ENCODE data around the gene ISL1. TPM values are rescaled to one million over a fixed set of nuclear protein-coding genes. Genes with fewer than 3 reads are reported as not detected.

The ISL1 gene
- total and polyA plus RNA-seq, 2 of the 13 experiments (the other 11 are each of a cell fraction or from before 2014, with no cell fraction given) = not detected

- ATAC-seq = no peak
- H3K4me2 ChIP-seq (ENCODE audit: low read depth, low read length) = no peak overlapping the region
Measured at GRCh38 chr5:51396797-51397196, 13.5 kb downstream of the ISL1 start.

More at GRCh38 chr5:51396797-51397196, 13.5 kb downstream of the ISL1 start:
- ChIA-PET CTCF (ENCODE audit: low intra/inter-chr PET ratio, low total read pairs) (no interaction called here), POLR2A (no interaction called here)
- Histone ChIP-seq H3K4me3 (replicated peaks in 1 of 3; ENCODE audit: insufficient read depth in 1 of 3, low read depth in 2 of 3, low read length in 3 of 3) (no peak overlapping the region), H3K9me3 (ENCODE audit: low read length) (no peaks in the 10 kb centered on the region), H3K27me3 (ENCODE audit: control insufficient read depth in 1 of 2, insufficient read depth in 2 of 2, low read length in 2 of 2) (peaks cover 0 to 13% of the 10 kb centered on the region in 2 experiments; a peak in 3 of 5 replicates), H3K4me1 (ENCODE audit: insufficient read depth, low read length) (no peaks in the 10 kb centered on the region), H3K36me3 (replicated peaks in 1 of 2; ENCODE audit: control insufficient read depth in 1 of 2, insufficient read depth in 2 of 2, low read length in 2 of 2) (no peaks in the 10 kb centered on the region), H3K79me2 (ENCODE audit: insufficient read depth, low read length) (no peaks in the 10 kb centered on the region), H2AFZ (ENCODE audit: low read length) (no peak overlapping the region), H4K20me1 (ENCODE audit: insufficient read depth, low read length) (no peaks in the 10 kb centered on the region), H3K27ac (ENCODE audit: extremely low read length, insufficient read depth, low read length) (no peak overlapping the region), H3K9ac (ENCODE audit: insufficient read depth, low read depth, low read length) (no peak overlapping the region)
- BruUV-seq (replicated peaks) = no TSS peak
- DNase-seq (ENCODE audit: low spot score) = no peak
- 13% methylated on average over 4 of the region's 4 CpGs for WGBS (ENCODE audit: low lambda C conversion rate)
- intact Hi-C loops (cut with micrococcal nuclease; ENCODE audit: unreplicated experiment) = no loop called here
- in situ Hi-C loops (cut with HindIII; ENCODE audit: extremely low pct_ligation_motif_present, low pct_unique_long_range_greater_than_20kb) = loop anchor here (25.0 kb wide), 2 partner anchors 616 to 1266 kb away; no protein-coding TSS in a partner anchor
- TF ChIP-seq IRX3 (CRISPR knock-in tag; IDR thresholded peaks at IDR 0.05; ENCODE audit: borderline replicate concordance, low read depth) (no peak), TAF15 (IDR thresholded peaks at IDR 0.05; ENCODE audit: low read depth, low read length, poor library complexity, severe bottlenecking) (no peak), ZNF30 (CRISPR knock-in tag; IDR thresholded peaks at IDR 0.05) (no peak), JUND (CRISPR knock-in tag; IDR thresholded peaks at IDR 0.05) (no peak), ZNF501 (CRISPR knock-in tag; IDR thresholded peaks at IDR 0.05) (no peak), ZNF282 (IDR thresholded peaks at IDR 0.05; ENCODE audit: partially characterized antibody) (no peak), GLMP (CRISPR knock-in tag; IDR thresholded peaks at IDR 0.05; ENCODE audit: borderline replicate concordance) (no peak), ZNF740 (CRISPR knock-in tag; IDR thresholded peaks at IDR 0.05) (no peak), IRF9 (CRISPR knock-in tag; IDR thresholded peaks at IDR 0.05; ENCODE audit: borderline replicate concordance) (no peak), ZNF333 (CRISPR knock-in tag; IDR thresholded peaks at IDR 0.05; ENCODE audit: borderline replicate concordance) (no peak), ZNF274 (CRISPR knock-in tag; IDR thresholded peaks at IDR 0.05) (no peak), SMARCE1 (IDR thresholded peaks at IDR 0.05; ENCODE audit: borderline replicate concordance) (no peak), ZXDC (CRISPR knock-in tag; IDR thresholded peaks at IDR 0.05) (no peak)
- TF ChIP-seq, protein P1, sequence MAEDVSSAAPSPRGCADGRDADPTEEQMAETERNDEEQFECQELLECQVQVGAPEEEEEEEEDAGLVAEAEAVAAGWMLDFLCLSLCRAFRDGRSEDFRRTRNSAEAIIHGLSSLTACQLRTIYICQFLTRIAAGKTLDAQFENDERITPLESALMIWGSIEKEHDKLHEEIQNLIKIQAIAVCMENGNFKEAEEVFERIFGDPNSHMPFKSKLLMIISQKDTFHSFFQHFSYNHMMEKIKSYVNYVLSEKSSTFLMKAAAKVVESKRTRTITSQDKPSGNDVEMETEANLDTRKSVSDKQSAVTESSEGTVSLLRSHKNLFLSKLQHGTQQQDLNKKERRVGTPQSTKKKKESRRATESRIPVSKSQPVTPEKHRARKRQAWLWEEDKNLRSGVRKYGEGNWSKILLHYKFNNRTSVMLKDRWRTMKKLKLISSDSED (CRISPR knock-in tag; IDR thresholded peaks at IDR 0.05) = no peak
- FAIRE-seq = no peak
